ENCODE data around the gene GFRA1. TPM values are rescaled to one million over a fixed set of nuclear protein-coding genes. Genes with fewer than 3 reads are reported as not detected.

GFRA1 gene
- total and polyA plus RNA-seq, 2 donors (not counting 1 experiment from before 2014, with no cell fraction given), result 6.3 to 29.6 TPM

GRCh38 chr10:116226766-116227165 lies 46.2 kb downstream of the GFRA1 start:
- Histone ChIP-seq H3K27me3 (ENCODE audit: control insufficient read depth, insufficient read depth, low read length) (no peaks in the 10 kb centered on the region), H3K9me3 (ENCODE audit: control insufficient read depth, insufficient read depth, low read depth, low read length) (no peaks in the 10 kb centered on the region), H2AFZ (ENCODE audit: low read length) (no peak overlapping the region), H3K79me2 (ENCODE audit: control insufficient read depth, insufficient read depth, low read length) (no peaks in the 10 kb centered on the region), H3K4me1 (ENCODE audit: control insufficient read depth, extremely low read depth, insufficient read depth, low read length) (no peaks in the 10 kb centered on the region), H3K36me3 (ENCODE audit: control insufficient read depth, insufficient read depth, low read length) (no peaks in the 10 kb centered on the region), H3K4me2 (ENCODE audit: extremely low read depth, insufficient read depth, low read length) (no peak overlapping the region), H3K27ac (ENCODE audit: insufficient read depth, low read length) (no peak overlapping the region), H3K9ac (ENCODE audit: insufficient read depth, low read length) (no peak overlapping the region), H3K4me3 (replicated peaks in 1 of 4; ENCODE audit: control extremely low read depth in 1 of 4, insufficient read depth in 1 of 4, low read depth in 3 of 4, low read length in 4 of 4) (no peak overlapping the region), H4K20me1 (ENCODE audit: control insufficient read depth, extremely low read depth, insufficient read depth, low read length) (no peaks in the 10 kb centered on the region)
- TF ChIP-seq EZH2 (IDR thresholded peaks at IDR 0.05; ENCODE audit: low read length, missing control alignments), result no peak
- TF ChIP-seq CTCF (conservative IDR thresholded peaks at IDR 0.05 in 1 of 2, IDR thresholded peaks at IDR 0.05 in 1 of 2; ENCODE audit: low read depth in 1 of 2, low read length in 2 of 2), result no peak
- no peak for DNase-seq (ENCODE audit: low read depth in 2 of 2)

- H3K79me2 ChIP-seq (ENCODE audit: control insufficient read depth, insufficient read depth, low read length), result no peaks in the 10 kb centered on the region
Measured at GRCh38 chr10:116226053-116226452, 47.0 kb downstream of the GFRA1 start.

GRCh38 chr10:116223289-116223688 lies 49.7 kb downstream of the GFRA1 start:
- Histone ChIP-seq H4K20me1 (ENCODE audit: control insufficient read depth, extremely low read depth, insufficient read depth, low read length) (no peaks in the 10 kb centered on the region), H3K36me3 (ENCODE audit: control insufficient read depth, insufficient read depth, low read length) (no peaks in the 10 kb centered on the region), H3K4me3 (replicated peaks in 1 of 4; ENCODE audit: control extremely low read depth in 1 of 4, insufficient read depth in 1 of 4, low read depth in 3 of 4, low read length in 4 of 4) (no peak overlapping the region), H3K9me3 (ENCODE audit: control insufficient read depth, insufficient read depth, low read depth, low read length) (no peaks in the 10 kb centered on the region), H3K4me2 (ENCODE audit: extremely low read depth, insufficient read depth, low read length) (no peak overlapping the region), H3K27me3 (ENCODE audit: control insufficient read depth, insufficient read depth, low read length) (no peaks in the 10 kb centered on the region), H3K79me2 (ENCODE audit: control insufficient read depth, insufficient read depth, low read length) (no peaks in the 10 kb centered on the region), H3K4me1 (ENCODE audit: control insufficient read depth, extremely low read depth, insufficient read depth, low read length) (no peaks in the 10 kb centered on the region), H3K9ac (ENCODE audit: insufficient read depth, low read length) (no peak overlapping the region), H2AFZ (ENCODE audit: low read length) (no peak overlapping the region), H3K27ac (ENCODE audit: insufficient read depth, low read length) (no peak overlapping the region)
- no peak for DNase-seq (ENCODE audit: low read depth in 2 of 2)
- TF ChIP-seq CTCF (conservative IDR thresholded peaks at IDR 0.05 in 1 of 2, IDR thresholded peaks at IDR 0.05 in 1 of 2; ENCODE audit: low read depth in 1 of 2, low read length in 2 of 2), result no peak
- TF ChIP-seq EZH2 (IDR thresholded peaks at IDR 0.05; ENCODE audit: low read length, missing control alignments), result no peak

More at GRCh38 chr10:116226053-116226452, 47.0 kb downstream of the GFRA1 start:
- Histone ChIP-seq H3K27ac (ENCODE audit: insufficient read depth, low read length) (no peak overlapping the region), H3K36me3 (ENCODE audit: control insufficient read depth, insufficient read depth, low read length) (no peaks in the 10 kb centered on the region), H3K27me3 (ENCODE audit: control insufficient read depth, insufficient read depth, low read length) (no peaks in the 10 kb centered on the region), H3K4me3 (replicated peaks in 1 of 4; ENCODE audit: control extremely low read depth in 1 of 4, insufficient read depth in 1 of 4, low read depth in 3 of 4, low read length in 4 of 4) (no peak overlapping the region), H3K9ac (ENCODE audit: insufficient read depth, low read length) (no peak overlapping the region), H3K4me2 (ENCODE audit: extremely low read depth, insufficient read depth, low read length) (no peak overlapping the region), H3K4me1 (ENCODE audit: control insufficient read depth, extremely low read depth, insufficient read depth, low read length) (no peaks in the 10 kb centered on the region), H3K9me3 (ENCODE audit: control insufficient read depth, insufficient read depth, low read depth, low read length) (no peaks in the 10 kb centered on the region), H4K20me1 (ENCODE audit: control insufficient read depth, extremely low read depth, insufficient read depth, low read length) (no peaks in the 10 kb centered on the region), H2AFZ (ENCODE audit: low read length) (no peak overlapping the region)
- TF ChIP-seq EZH2 (IDR thresholded peaks at IDR 0.05; ENCODE audit: low read length, missing control alignments), result no peak
- DNase-seq (ENCODE audit: low read depth in 2 of 2), result no peak
